ENCODE measurements around the gene LRRC61. TPM values are rescaled to one million over a fixed set of nuclear protein-coding genes. Genes with fewer than 3 reads are reported as not detected.
"Not testable (repeated sequence)": the region's sequence is repeated elsewhere in the genome, so short reads cannot be mapped to it uniquely, and the experiment has no call there.

LRRC61 gene, protein sequence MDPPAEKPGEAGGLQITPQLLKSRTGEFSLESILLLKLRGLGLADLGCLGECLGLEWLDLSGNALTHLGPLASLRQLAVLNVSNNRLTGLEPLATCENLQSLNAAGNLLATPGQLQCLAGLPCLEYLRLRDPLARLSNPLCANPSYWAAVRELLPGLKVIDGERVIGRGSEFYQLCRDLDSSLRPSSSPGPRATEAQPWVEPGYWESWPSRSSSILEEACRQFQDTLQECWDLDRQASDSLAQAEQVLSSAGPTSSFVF
- total RNA-seq: 10 to 100 TPM; 11.0 to 12.8 TPM
- polyA plus RNA-seq: 10 to 100 TPM; 14.8 to 16.0 TPM

DNA sequence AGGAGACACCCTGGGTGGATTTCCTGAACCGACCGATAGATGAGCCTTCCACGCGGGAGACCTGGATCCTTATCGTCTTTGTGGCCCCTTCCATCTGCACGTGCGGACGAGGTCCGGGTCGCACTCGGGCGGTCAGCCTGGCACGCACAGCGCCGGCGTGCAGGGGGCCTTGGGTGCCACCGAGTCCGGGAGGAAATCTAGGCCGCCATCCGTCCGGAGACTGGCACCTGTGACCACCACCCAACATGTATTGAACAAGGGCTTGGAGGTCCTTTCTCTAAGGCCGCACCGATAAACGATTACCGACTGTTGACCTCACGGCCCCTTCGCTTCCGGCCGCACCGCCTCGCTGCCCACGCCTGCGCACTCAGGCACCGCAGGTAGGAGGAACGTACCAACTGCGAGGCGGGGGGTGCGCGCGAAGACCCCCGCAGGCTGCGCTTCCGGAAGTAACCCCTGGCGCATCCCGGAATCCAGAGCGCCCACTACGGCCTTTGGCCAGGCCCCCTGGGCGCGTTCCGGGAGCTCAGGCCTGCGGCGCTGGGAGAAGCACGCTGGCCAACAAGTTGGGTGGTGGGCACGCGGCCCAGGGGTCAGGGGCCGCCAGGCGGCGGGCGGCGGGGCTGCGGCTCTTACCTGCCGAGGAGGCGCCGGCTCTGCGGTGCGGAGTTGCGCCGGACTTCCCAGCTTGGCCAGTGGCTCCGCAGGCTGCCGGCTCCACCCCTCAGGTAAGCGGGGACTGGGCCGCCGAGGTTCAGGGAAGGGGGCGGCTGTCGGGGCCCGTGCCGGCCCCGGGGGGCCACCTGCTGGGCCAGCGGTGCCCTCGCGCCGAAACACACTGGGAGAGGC, at the start of gene LRRC61, which contains the start of gene ACTR3C:
LRRC61 (plus strand) TSS at position 523 of the 849 bp plus-strand sequence. CDS start 13,507 bp downstream, outside the sequence.
ACTR3C (minus strand) TSS at position 713 of the 849 bp plus-strand sequence. CDS start 28,249 bp downstream, outside the sequence.
- ChIA-PET CTCF (ENCODE audit: partially characterized antibody) (interaction anchor here (1.0 to 1.1 kb wide), 2 partner anchors 9 to 32 kb away, joined by 3 read pairs; no protein-coding TSS in a partner anchor), POLR2A (ENCODE audit: partially characterized antibody) (interaction anchor here (0.8 to 2.9 kb wide), 6 partner anchors 9 to 468 kb away, joined by 3 to 14 read pairs (median 6); a partner anchor contains a TSS)
- peaks cover 14% of the 10 kb centered on the region for H3K36me3 ChIP-seq (ENCODE audit: insufficient read depth, low read length)
- peak within 1 kb of the TSS; percentile 84 to 99 (median 98) for H3K27ac Mint-ChIP-seq
- peaks cover 44% of the 10 kb centered on the region for H3K4me1 ChIP-seq (ENCODE audit: insufficient read depth, low read length)
- no peaks in the 10 kb centered on the region for H3K27me3 ChIP-seq (ENCODE audit: insufficient read depth, low read length)
- peak within 1 kb of the TSS; percentile 82 for H3K27ac ChIP-seq (ENCODE audit: low read depth, low read length)
- H3K36me3 Mint-ChIP-seq: peaks cover 26 to 35% of the 10 kb centered on the region in 2 donors
- intact Hi-C loops (cut with micrococcal nuclease): loop anchor here (2.0 kb wide), 2 partner anchors 46 to 56 kb away; partner anchors contain the start of genes REPIN1 and ZNF775
- no peaks in the 10 kb centered on the region for H3K27me3 Mint-ChIP-seq
- peak in 4 of 5 donors; percentile 40 to 54 (median 46) for DNase-seq
- no peaks in the 10 kb centered on the region for H3K9me3 ChIP-seq (ENCODE audit: control insufficient read depth in 1 of 2, low read length in 2 of 2)
- H3K4me3 Mint-ChIP-seq: peak within 1 kb of the TSS; percentile 90 to 99 (median 98)
- peaks cover 0 to 1% (median 0%) of the 10 kb centered on the region in 8 donors for H3K9me3 Mint-ChIP-seq
- peak within 1 kb of the TSS; percentile 82 to 96 for H3K4me3 ChIP-seq (ENCODE audit: low read length in 2 of 2)
- H3K4me1 Mint-ChIP-seq: peaks cover 31 to 49% (median 40%) of the 10 kb centered on the region in 4 donors

DNA sequence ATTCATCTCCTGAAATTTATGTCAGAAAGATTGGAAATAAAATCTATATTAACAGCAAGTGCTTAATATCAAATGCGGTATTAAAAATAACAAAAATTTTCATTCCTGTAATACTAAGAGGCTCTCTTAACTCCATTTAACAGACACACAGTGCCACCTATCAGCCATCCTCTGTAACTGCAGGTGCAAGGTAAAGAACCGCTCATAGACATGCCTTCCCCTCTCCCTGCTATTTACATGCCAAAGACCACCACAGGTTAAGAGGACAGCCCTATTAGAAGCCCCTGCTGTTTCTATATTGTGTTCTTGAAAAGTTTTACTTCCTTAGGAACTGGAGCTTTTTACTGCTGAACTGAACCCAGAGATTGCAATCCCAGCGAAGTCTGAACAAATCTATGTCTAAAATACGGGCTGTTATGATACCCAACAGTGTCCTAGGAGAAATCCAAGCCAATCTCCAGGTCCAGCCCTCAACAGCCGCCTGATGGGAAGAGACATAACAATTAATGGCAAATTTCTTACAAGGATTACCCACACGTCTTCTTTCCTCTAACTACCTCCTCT, 46.9 kb upstream of the LRRC61 start:
- CTCF ChIA-PET (ENCODE audit: partially characterized antibody): interaction anchor here (1.2 kb wide), 1 partner anchor 393 kb away, joined by 4 read pairs; no protein-coding TSS in a partner anchor
- H3K27me3 Mint-ChIP-seq; H3K4me3 Mint-ChIP-seq; POLR2A ChIA-PET (ENCODE audit: partially characterized antibody); H3K4me3 ChIP-seq (ENCODE audit: low read length in 2 of 2); H3K9me3 ChIP-seq (ENCODE audit: control insufficient read depth in 1 of 2, low read length in 2 of 2); H3K36me3 Mint-ChIP-seq; H3K27me3 ChIP-seq (ENCODE audit: insufficient read depth, low read length); H3K4me1 Mint-ChIP-seq; H3K36me3 ChIP-seq (ENCODE audit: insufficient read depth, low read length); H3K27ac ChIP-seq (ENCODE audit: low read depth, low read length); H3K4me1 ChIP-seq (ENCODE audit: insufficient read depth, low read length); H3K9me3 Mint-ChIP-seq: not testable (repeated sequence)
- DNase-seq: peak; percentile 39 to 46 (median 41)
- intact Hi-C loops (cut with micrococcal nuclease): loop anchor here (5.0 kb wide), 2 partner anchors 219 to 469 kb away; no protein-coding TSS in a partner anchor
- H3K27ac Mint-ChIP-seq: peak overlapping the region in 1 of 7 donors; percentile 52

DNA sequence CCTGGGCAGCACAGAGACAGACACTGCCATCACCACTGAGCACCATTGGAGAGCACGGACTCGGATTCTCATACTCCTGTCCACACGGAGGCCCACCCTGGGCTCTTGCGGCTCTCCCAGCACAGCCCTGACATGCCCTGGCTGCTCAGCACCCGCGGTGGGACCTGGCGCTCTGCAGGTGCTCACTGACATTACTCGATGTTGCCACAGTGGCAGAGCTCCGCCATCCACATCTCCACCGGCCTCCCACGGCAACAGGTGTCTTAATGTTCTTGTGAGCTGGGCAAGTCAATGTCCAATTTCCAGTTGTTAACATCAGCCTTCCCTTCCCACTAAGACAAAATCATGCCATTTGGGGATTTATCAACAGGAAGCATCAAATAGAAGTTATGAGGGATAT, 44.8 kb upstream of the LRRC61 start:
- H3K27me3 Mint-ChIP-seq; H3K36me3 ChIP-seq (ENCODE audit: insufficient read depth, low read length); H3K4me3 Mint-ChIP-seq; H3K9me3 ChIP-seq (ENCODE audit: control insufficient read depth in 1 of 2, low read length in 2 of 2); CTCF ChIA-PET (ENCODE audit: partially characterized antibody); H3K36me3 Mint-ChIP-seq; H3K27ac ChIP-seq (ENCODE audit: low read depth, low read length); H3K4me3 ChIP-seq (ENCODE audit: low read length in 2 of 2); H3K27ac Mint-ChIP-seq; H3K27me3 ChIP-seq (ENCODE audit: insufficient read depth, low read length); POLR2A ChIA-PET (ENCODE audit: partially characterized antibody); H3K4me1 Mint-ChIP-seq; H3K4me1 ChIP-seq (ENCODE audit: insufficient read depth, low read length); H3K9me3 Mint-ChIP-seq; DNase-seq: not testable (repeated sequence)
- intact Hi-C loops (cut with micrococcal nuclease): loop anchor here (5.0 kb wide), 2 partner anchors 221 to 471 kb away; no protein-coding TSS in a partner anchor

GRCh38 chr7:150281681-150282403, 41.3 kb upstream of the LRRC61 start:
- POLR2A ChIA-PET (ENCODE audit: partially characterized antibody); DNase-seq; H3K27me3 Mint-ChIP-seq; H3K27ac Mint-ChIP-seq; H3K27ac ChIP-seq (ENCODE audit: low read depth, low read length); H3K4me3 ChIP-seq (ENCODE audit: low read length in 2 of 2); H3K4me1 Mint-ChIP-seq; H3K9me3 ChIP-seq (ENCODE audit: control insufficient read depth in 1 of 2, low read length in 2 of 2); CTCF ChIA-PET (ENCODE audit: partially characterized antibody); H3K36me3 Mint-ChIP-seq; H3K9me3 Mint-ChIP-seq; H3K4me1 ChIP-seq (ENCODE audit: insufficient read depth, low read length); intact Hi-C loops (cut with micrococcal nuclease); H3K27me3 ChIP-seq (ENCODE audit: insufficient read depth, low read length); H3K4me3 Mint-ChIP-seq; H3K36me3 ChIP-seq (ENCODE audit: insufficient read depth, low read length): not testable (repeated sequence)

DNA sequence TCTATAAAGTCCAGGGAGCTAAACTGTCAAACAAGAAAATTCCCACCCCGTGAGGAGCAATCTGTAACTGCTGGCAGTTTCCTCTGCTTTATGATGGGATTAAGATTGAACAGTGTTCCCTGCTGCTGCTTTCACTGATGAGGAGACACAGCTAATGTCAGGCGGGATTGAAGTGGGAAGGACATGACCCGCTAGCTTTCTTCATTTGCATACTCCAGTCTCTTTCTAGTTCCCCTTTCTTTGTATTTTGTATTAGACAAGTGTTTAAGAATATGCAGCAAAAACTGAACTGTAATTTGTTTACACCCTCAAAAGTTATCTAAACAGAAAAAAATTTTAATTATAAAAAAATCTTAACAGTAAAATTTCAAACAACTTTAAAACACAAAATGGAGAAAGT, 40.0 kb upstream of the LRRC61 start:
- H3K9me3 Mint-ChIP-seq; H3K4me3 ChIP-seq (ENCODE audit: low read length in 2 of 2); intact Hi-C loops (cut with micrococcal nuclease): not testable (repeated sequence)

DNA sequence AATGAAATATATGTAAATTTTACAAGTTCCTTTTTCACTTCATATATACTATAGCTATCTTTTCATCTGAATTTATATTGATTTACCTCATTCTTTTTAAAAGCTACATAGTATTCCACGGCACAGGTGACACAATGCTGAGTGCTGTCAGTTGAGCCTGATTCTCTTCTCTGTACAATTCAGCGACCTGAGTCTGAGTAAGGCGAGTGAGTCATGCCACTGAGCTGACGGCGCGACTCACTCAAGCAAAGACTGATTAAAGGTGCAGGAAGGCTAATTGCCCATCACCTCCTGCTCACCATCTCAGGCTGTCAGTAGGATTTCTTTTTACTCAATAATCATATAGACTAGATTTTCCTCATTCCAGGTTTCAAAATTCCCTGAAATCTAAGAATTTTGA, 39.5 kb upstream of the LRRC61 start:
- H3K36me3 Mint-ChIP-seq; POLR2A ChIA-PET (ENCODE audit: partially characterized antibody); H3K4me3 ChIP-seq (ENCODE audit: low read length in 2 of 2); H3K9me3 Mint-ChIP-seq; H3K4me1 Mint-ChIP-seq; CTCF ChIA-PET (ENCODE audit: partially characterized antibody); H3K27ac ChIP-seq (ENCODE audit: low read depth, low read length); H3K27me3 Mint-ChIP-seq; H3K9me3 ChIP-seq (ENCODE audit: control insufficient read depth in 1 of 2, low read length in 2 of 2); H3K36me3 ChIP-seq (ENCODE audit: insufficient read depth, low read length); H3K27ac Mint-ChIP-seq; DNase-seq; H3K27me3 ChIP-seq (ENCODE audit: insufficient read depth, low read length); H3K4me3 Mint-ChIP-seq; intact Hi-C loops (cut with micrococcal nuclease); H3K4me1 ChIP-seq (ENCODE audit: insufficient read depth, low read length): not testable (repeated sequence)

More for the DNA sequence above, 40.0 kb upstream of the LRRC61 start:
- H3K36me3 Mint-ChIP-seq; H3K4me3 Mint-ChIP-seq; H3K27me3 ChIP-seq (ENCODE audit: insufficient read depth, low read length); H3K4me1 ChIP-seq (ENCODE audit: insufficient read depth, low read length); H3K36me3 ChIP-seq (ENCODE audit: insufficient read depth, low read length); H3K9me3 ChIP-seq (ENCODE audit: control insufficient read depth in 1 of 2, low read length in 2 of 2); POLR2A ChIA-PET (ENCODE audit: partially characterized antibody); CTCF ChIA-PET (ENCODE audit: partially characterized antibody); DNase-seq; H3K4me1 Mint-ChIP-seq; H3K27ac Mint-ChIP-seq; H3K27me3 Mint-ChIP-seq; H3K27ac ChIP-seq (ENCODE audit: low read depth, low read length): not testable (repeated sequence)

Measured in CD4-positive, alpha-beta memory T cell (primary cell).